Epithelial cell of proximal tubule (primary cell): ENCODE measurements around the gene CD83. TPM values are rescaled to one million over a fixed set of nuclear protein-coding genes. Genes with fewer than 3 reads are reported as not detected.
"Not testable (repeated sequence)": the region's sequence is repeated elsewhere in the genome, so short reads cannot be mapped to it uniquely, and the experiment has no call there.

Experiments
- DNase-seq: peaks from one replicate; pipeline ENCODE4 v3.0.0-alpha.2; 2011; ENCODE audit warnings: low read depth
- H3K4me3 ChIP-seq: 2 replicates; pipeline ENCODE4 v1.5.1; 2011; ENCODE audit warnings: low read depth, mild to moderate bottlenecking, low read length
- CTCF ChIP-seq: conservative IDR thresholded peaks from 2 replicates; pipeline ENCODE4 v1.5.1; 2012; ENCODE audit warnings: low read depth, mild to moderate bottlenecking, low read length
- total RNA-seq: library from RNA; depleted of rRNA; stranded (reverse); fragments of >200 nt; gene quantifications from 2 replicates; pipeline ENCODE4 v1.2.3, GENCODE V29; 2015

The CD83 gene
- total RNA-seq, 1 donor from 2014 or later = 3.7 TPM

DNA sequence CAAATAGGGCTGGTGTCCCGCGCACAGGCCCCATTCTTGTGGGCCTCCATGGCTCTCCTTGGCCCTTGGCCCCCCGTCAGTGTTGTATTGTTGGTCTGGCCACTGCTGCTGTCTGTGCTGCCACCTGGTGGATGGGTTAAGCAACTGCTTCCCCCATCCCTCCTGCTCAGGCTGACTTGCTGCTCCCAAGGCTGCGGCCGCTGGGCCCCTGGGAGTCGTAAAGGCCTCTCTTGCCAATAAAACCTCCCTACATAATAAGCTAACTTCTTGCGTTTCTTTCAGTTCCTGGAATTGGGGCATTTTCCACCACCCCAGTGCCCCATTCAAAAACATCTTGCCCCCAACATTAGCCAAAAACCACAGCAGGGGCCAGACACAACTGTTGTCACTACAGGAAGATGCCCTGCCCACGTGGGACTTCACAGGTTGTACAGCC is 27.1 kb downstream of the CD83 start:
- H3K4me3 ChIP-seq = no peak overlapping the region
- DNase-seq = no peak
- peak; percentile 96 for TF ChIP-seq CTCF

GRCh38 chr6:14146506-14147096 is 29.0 kb downstream of the CD83 start:
- TF ChIP-seq CTCF = no peak
- H3K4me3 ChIP-seq = no peak overlapping the region
- DNase-seq = no peak

GRCh38 chr6:14147891-14148290 is 30.3 kb downstream of the CD83 start:
- no peak for DNase-seq
- H3K4me3 ChIP-seq = no peak overlapping the region
- TF ChIP-seq CTCF = no peak

- TF ChIP-seq CTCF = no peak
- no peak overlapping the region for H3K4me3 ChIP-seq
- DNase-seq = no peak
Measured at GRCh38 chr6:14148471-14148870, 30.9 kb downstream of the CD83 start.

- no peak for DNase-seq
- no peak for TF ChIP-seq CTCF
Measured at GRCh38 chr6:14149053-14149738, 31.6 kb downstream of the CD83 start.

DNA sequence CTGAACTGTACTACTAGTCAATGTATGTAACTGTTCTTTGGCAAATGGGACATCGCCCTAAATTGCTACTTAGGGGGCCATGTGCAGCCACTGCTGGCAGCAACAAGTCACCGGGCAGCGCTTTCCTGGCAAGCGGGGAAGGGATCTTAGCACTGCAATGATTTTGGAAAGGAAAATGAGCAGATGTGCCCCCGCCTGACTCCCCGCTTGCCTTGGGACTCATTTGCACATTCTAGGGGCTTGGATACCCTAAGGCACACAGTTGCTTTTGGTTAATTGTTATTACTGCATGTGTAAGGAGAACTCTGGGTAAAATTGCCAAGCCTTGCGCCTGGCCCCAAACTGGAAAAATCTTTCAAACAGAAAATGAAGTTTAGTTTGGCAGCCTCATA is 32.2 kb downstream of the CD83 start:
- TF ChIP-seq CTCF = no peak
- H3K4me3 ChIP-seq = no peak overlapping the region
- no peak for DNase-seq

More at GRCh38 chr6:14149053-14149738, 31.6 kb downstream of the CD83 start:
- no peak overlapping the region for H3K4me3 ChIP-seq

DNA sequence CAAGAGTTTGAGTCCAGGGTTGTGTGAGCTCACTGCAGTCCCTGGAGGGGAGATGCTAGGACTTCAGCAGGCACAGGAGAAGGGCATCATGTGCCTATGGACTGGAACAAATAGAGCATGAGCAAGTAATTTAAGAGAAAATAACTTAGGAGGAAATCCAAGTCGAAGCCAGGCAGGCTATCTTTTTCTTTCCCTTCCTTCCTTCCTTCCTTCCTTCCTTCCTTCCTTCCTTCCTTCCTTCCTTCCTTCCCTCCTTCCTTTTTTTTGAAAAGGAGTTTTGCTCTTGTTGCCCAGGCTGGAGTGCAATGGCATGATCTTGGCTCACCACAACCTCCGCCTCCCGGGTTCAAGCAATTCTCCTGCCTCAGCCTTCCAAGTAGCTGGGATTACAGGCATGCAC is 33.7 kb downstream of the CD83 start:
- not testable (repeated sequence) for DNase-seq

More for the DNA sequence above, 33.7 kb downstream of the CD83 start:
- not testable (repeated sequence) for H3K4me3 ChIP-seq
